ENCODE data around the gene TNFRSF25. TPM values are rescaled to one million over a fixed set of nuclear protein-coding genes. Genes with fewer than 3 reads are reported as not detected.

TNFRSF25 gene
- total RNA-seq, 1 experiment from 2014 or later = 19.5 TPM

GRCh38 chr1:6421266-6421665 is 44.7 kb downstream of the TNFRSF25 start (continued):
- TF ChIP-seq ZSCAN18 (CRISPR knock-in tag; IDR thresholded peaks at IDR 0.05) (no peak), ARID4B (CRISPR knock-in tag; IDR thresholded peaks at IDR 0.05; ENCODE audit: borderline replicate concordance) (no peak), SMAD3 (CRISPR knock-in tag; IDR thresholded peaks at IDR 0.05; ENCODE audit: borderline replicate concordance) (no peak), JUN (CRISPR knock-in tag; IDR thresholded peaks at IDR 0.05) (no peak), NR2C2 (CRISPR knock-in tag; IDR thresholded peaks at IDR 0.05) (no peak), KAT7 (CRISPR knock-in tag; IDR thresholded peaks at IDR 0.05; ENCODE audit: borderline replicate concordance) (no peak), ZNF317 (CRISPR knock-in tag; IDR thresholded peaks at IDR 0.05; ENCODE audit: borderline replicate concordance, low read depth) (no peak), SOX15 (CRISPR knock-in tag; IDR thresholded peaks at IDR 0.05) (no peak)

- DNase-seq (ENCODE audit: low spot score) = peak; percentile 57
- Mint-ChIP-seq H3K9me3 (no peaks in the 10 kb centered on the region), H3K4me3 (peak overlapping the region; percentile 60), H3K27ac (no peak overlapping the region), H3K4me1 (peaks cover 11% of the 10 kb centered on the region), H3K36me3 (no peaks in the 10 kb centered on the region), H3K27me3 (ENCODE audit: low read depth) (peaks cover 92% of the 10 kb centered on the region)
- TF ChIP-seq NFATC4 (CRISPR knock-in tag; IDR thresholded peaks at IDR 0.05) (no peak), PRDM15 (CRISPR knock-in tag; IDR thresholded peaks at IDR 0.05) (no peak), PRRX2 (CRISPR knock-in tag; IDR thresholded peaks at IDR 0.05) (no peak), ZBTB43 (CRISPR knock-in tag; IDR thresholded peaks at IDR 0.05) (no peak), GRHL2 (CRISPR knock-in tag; IDR thresholded peaks at IDR 0.05; ENCODE audit: insufficient replicate concordance, severe bottlenecking) (no peak), MYBL2 (CRISPR knock-in tag; IDR thresholded peaks at IDR 0.05) (0 out of 2 replicates have a peak, but pooled peaks have one; percentile 32)
- POLR2A ChIA-PET = interaction anchor here (1.0 to 1.3 kb wide), 2 partner anchors 35 to 176 kb away, joined by 3 read pairs; no protein-coding TSS in a partner anchor
- ATAC-seq = peak; percentile 5
- CTCF ChIA-PET = interaction anchor here (0.7 to 6.9 kb wide), 24 partner anchors 12 to 1114 kb away, joined by 3 to 281 read pairs (median 7); partner anchors contain the start of genes HES3 and RNF207
Measured at GRCh38 chr1:6420454-6421042, 45.4 kb downstream of the TNFRSF25 start.
